Astrocyte of the cerebellum (primary cell): ENCODE measurements around the gene RHOT2.

ENCODE experiments used
- DNase-seq: peaks from one replicate; pipeline ENCODE4 v3.0.0-alpha.2; 2011; ENCODE audit warnings: low read depth
- H3K4me3 ChIP-seq: 2 replicates; pipeline ENCODE4 v1.5.1; 2011; ENCODE audit warnings: mild to moderate bottlenecking, low read depth, low read length, moderate library complexity
- in situ Hi-C: cut with HindIII; loops from 2 replicates; pipeline ENCODE4 v1.10.0; 2017; ENCODE audit warnings: low sequenced_read_pairs
- TF ChIP-seq, protein P1 (sequence below): IDR thresholded peaks from 2 replicates; pipeline ENCODE4 v1.5.1; 2012; ENCODE audit warnings: low read length, low read depth, moderate library complexity, mild to moderate bottlenecking; ENCODE audit errors: missing control alignments

RHOT2 gene

DNA sequence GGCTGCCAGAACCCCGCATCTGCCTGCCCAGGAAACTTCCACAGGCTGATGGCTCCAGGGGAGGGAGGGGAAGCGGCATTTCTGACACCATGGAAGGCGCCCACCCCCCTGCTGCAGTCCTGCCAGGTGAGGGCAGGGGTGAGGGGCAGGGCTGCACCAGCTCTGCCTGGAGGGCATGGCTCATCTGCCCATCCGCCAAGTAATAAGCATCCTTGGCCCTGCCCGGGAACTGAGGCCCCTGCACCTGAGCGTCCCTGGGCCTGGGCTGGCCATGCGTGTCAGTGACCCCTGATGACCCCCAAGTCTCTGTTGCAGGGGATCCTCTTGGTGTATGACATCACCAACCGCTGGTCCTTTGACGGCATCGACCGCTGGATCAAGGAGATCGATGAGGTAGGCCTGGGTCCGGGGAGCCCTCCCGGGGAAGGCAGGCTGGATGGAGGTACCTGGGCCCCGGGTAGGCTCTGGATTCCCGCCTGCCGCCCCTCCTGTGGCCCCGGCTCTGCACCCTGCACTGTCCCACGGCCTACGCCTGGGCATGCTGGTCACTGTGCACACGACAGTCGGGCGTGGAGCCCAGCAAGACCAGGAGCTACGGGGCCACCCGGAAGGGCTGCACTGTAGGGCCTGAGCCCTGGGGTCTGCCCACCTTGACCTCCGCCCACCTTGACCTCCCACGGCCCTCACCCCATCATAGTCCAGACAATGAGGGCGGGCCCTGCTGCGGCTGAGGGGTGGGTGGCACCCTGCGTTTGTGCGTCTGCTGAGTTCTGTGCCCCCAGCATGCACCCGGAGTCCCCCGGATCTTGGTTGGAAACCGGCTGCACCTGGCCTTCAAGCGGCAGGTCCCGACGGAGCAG is 42.6 kb upstream of the RHOT2 start:
- no peak overlapping the region for H3K4me3 ChIP-seq
- no peak for DNase-seq
- in situ Hi-C loops, result no loop called here
- TF ChIP-seq, protein P1, sequence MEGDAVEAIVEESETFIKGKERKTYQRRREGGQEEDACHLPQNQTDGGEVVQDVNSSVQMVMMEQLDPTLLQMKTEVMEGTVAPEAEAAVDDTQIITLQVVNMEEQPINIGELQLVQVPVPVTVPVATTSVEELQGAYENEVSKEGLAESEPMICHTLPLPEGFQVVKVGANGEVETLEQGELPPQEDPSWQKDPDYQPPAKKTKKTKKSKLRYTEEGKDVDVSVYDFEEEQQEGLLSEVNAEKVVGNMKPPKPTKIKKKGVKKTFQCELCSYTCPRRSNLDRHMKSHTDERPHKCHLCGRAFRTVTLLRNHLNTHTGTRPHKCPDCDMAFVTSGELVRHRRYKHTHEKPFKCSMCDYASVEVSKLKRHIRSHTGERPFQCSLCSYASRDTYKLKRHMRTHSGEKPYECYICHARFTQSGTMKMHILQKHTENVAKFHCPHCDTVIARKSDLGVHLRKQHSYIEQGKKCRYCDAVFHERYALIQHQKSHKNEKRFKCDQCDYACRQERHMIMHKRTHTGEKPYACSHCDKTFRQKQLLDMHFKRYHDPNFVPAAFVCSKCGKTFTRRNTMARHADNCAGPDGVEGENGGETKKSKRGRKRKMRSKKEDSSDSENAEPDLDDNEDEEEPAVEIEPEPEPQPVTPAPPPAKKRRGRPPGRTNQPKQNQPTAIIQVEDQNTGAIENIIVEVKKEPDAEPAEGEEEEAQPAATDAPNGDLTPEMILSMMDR, result no peak

GRCh38 chr16:625977-626765 is 41.8 kb upstream of the RHOT2 start:
- H3K4me3 ChIP-seq, result no peak overlapping the region
- no peak for DNase-seq
- TF ChIP-seq, protein P1, result no peak
- in situ Hi-C loops, result no loop called here

DNA sequence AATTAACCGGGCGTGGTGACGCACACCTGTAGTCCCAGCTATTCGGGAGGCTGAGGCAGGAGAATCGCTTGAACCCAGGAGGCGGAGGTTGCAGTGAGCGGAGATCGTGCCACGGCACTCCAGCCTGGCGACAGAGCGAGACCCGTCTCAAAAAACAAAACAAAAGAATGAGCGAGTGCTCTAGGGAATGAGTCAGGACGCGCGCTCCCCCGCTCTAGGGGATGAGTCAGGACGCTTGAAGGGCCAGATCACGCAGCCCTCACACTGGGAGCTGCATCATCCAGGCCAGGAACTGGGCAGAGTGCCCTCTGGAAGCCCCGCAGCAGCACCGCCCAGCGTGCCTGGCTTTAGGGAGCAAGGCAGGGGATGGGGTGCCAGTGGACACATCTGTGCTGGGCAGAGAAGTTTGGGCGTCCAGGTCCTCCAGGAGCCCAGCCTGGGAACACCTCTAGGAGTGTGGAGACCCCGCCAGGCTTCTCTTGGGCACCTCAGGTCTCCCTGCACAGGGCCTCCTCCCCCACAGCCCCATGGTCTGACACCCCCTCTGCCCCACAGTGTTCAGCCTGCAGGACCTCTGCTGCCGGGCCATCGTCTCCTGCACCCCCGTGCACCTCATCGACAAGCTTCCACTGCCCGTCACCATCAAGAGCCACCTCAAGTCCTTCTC is 41.0 kb upstream of the RHOT2 start:
- TF ChIP-seq, protein P1, result no peak
- peak; percentile 94 for DNase-seq
- in situ Hi-C loops, result no loop called here
- H3K4me3 ChIP-seq, result no peak overlapping the region

DNA sequence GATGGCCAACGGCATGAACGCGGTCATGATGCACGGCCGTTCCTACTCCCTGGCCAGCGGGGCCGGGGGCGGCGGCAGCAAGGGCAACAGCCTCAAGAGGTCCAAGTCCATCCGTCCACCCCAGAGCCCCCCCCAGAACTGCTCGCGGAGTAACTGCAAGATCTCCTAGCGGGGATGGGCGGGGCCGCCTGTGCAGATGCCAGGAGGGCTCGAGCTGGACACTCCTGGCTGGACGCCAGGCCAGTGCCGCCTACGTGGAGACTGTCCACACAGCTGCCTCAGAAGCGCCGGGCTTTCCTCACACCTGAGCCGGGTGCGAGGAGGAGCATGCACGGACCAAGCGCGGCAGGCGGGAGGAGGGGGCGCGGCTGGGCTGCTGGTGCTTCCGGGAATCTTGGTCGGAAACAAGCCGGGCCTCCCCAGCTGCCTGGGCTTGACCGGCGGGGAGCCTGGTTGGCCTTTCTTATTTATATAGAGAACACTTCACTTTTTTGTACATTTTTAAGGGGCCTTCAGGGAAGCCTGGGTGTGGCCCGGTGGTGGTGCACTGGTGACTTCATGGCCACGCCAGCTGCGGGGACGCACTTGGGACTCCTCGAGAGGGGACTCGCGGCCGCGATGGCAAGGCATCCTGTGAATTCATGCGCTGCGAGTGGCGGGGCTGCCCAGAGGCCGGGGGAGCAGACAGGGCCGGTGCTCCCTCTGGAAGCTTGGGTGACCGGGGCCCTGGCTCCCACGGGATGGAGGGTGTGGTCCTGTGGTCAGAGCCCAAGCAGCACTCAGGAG is 40.3 kb upstream of the RHOT2 start:
- TF ChIP-seq, protein P1, result no peak
- in situ Hi-C loops, result no loop called here
- no peak overlapping the region for H3K4me3 ChIP-seq
- no peak for DNase-seq

GRCh38 chr16:628321-629061 is 39.4 kb upstream of the RHOT2 start:
- H3K4me3 ChIP-seq, result no peak overlapping the region
- no peak for DNase-seq
- in situ Hi-C loops, result no loop called here
- TF ChIP-seq, protein P1, result no peak
